HepG2 (cell line): ENCODE results near the gene RANBP17. TPM values are rescaled to one million over a fixed set of nuclear protein-coding genes. Genes with fewer than 3 reads are reported as not detected.

ENCODE experiments used
- ATAC-seq: fragments of 200-7000 bp; cut with Tn5 transposase; 3 replicates; pipeline ENCODE4 v1.9.1; 2020; ENCODE audit warnings: mild to moderate bottlenecking, moderate library complexity
- BruUV-seq: library from RNA; stranded (reverse); fragments of 400-500 nt; replicated peaks from 2 replicates; lab custom pipeline; 2021; lab: Mats Ljungman, UMichigan
- CTCF ChIA-PET: fragments of 300-600 bp; formaldehyde crosslinking; extraction: SDS; loops from one replicate; lab custom pipeline; 2021; ENCODE audit warnings: low total read pairs, inconsistent platforms, low intra/inter-chr PET ratio; lab: Yijun Ruan, JAX
- POLR2A ChIA-PET: fragments of 350-600 bp; sonication (Branson Sonifier 250); formaldehyde crosslinking; loops from one replicate; lab custom pipeline; 2020; ENCODE audit warnings: antibody characterized with exemption, inconsistent platforms; lab: Yijun Ruan, JAX
- DNase-seq: peaks from one replicate; pipeline ENCODE4 v3.0.0-alpha.2; 2015; ENCODE audit warnings: low spot score
- FAIRE-seq: peaks from 3 replicates; lab custom pipeline; 2011; peaks lifted over from hg19 to GRCh38; lab: Jason Lieb, UNC
- H2AFZ ChIP-seq: one replicate; pipeline ENCODE4 v1.6.1; 2011; ENCODE audit warnings: low read length, inconsistent platforms
- H3K27ac ChIP-seq: fragments of 300-600 bp; 3 replicates; pipeline ENCODE4 v1.8.0; 2011; ENCODE audit warnings: mixed run types, mild to moderate bottlenecking, mixed read lengths, low read length, inconsistent platforms; ENCODE audit not compliant: insufficient read depth; ENCODE audit errors: extremely low read length
- H3K27me3 ChIP-seq, 2 experiments: fragments of 200-600 bp in 1 of 2; 2 replicates in 1 of 2; 3 replicates in 1 of 2; pipeline versions ENCODE4 v1.6.0 to v1.8.0; 2011; ENCODE audit warnings: low read length in 2 of 2, mild to moderate bottlenecking in 2 of 2, moderate library complexity in 2 of 2, inconsistent platforms in 1 of 2; ENCODE audit not compliant: insufficient read depth in 2 of 2, control insufficient read depth in 1 of 2
- H3K36me3 ChIP-seq, 2 experiments: fragments of 200-600 bp in 1 of 2; replicated peaks in 1 of 2; 2 replicates in 1 of 2; 3 replicates in 1 of 2; pipeline versions ENCODE4 v1.5.1 to v1.8.0; 2011; ENCODE audit warnings: low read length in 2 of 2, inconsistent platforms in 1 of 2; ENCODE audit not compliant: insufficient read depth in 2 of 2, control insufficient read depth in 1 of 2
- H3K4me1 ChIP-seq: 2 replicates; pipeline ENCODE4 v1.5.1; 2012; ENCODE audit warnings: low read length, inconsistent platforms; ENCODE audit not compliant: insufficient read depth
- H3K4me2 ChIP-seq: 2 replicates; pipeline ENCODE4 v1.6.0; 2011; ENCODE audit warnings: low read depth, low read length, inconsistent platforms
- H3K4me3 ChIP-seq, 3 experiments: fragments of 200-600 bp in 1 of 3; sonication (generic), shearing (Covaris generic) in 1 of 3; replicated peaks in 1 of 3; 2 replicates each; pipeline ENCODE4 v1.5.1; 2011 to 2016; ENCODE audit warnings: low read length in 3 of 3, inconsistent platforms in 2 of 3, low read depth in 2 of 3, mild to moderate bottlenecking in 2 of 3, control low read depth in 1 of 3, mixed read lengths in 1 of 3; ENCODE audit not compliant: insufficient read depth in 1 of 3
- H3K79me2 ChIP-seq: one replicate; pipeline ENCODE4 v1.6.1; 2011; ENCODE audit warnings: low read length, inconsistent platforms; ENCODE audit not compliant: insufficient read depth
- H3K9ac ChIP-seq: 2 replicates; pipeline ENCODE4 v1.6.0; 2011; ENCODE audit warnings: mild to moderate bottlenecking, low read depth, low read length, inconsistent platforms; ENCODE audit not compliant: insufficient read depth
- H3K9me3 ChIP-seq: 2 replicates; pipeline ENCODE4 v1.5.1; 2012; ENCODE audit warnings: mild to moderate bottlenecking, low read length
- H4K20me1 ChIP-seq: 2 replicates; pipeline ENCODE4 v1.6.0; 2011; ENCODE audit warnings: inconsistent platforms, mild to moderate bottlenecking, low read length, moderate library complexity; ENCODE audit not compliant: insufficient read depth
- CBX1 ChIP-seq: IDR thresholded peaks from one replicate; pipeline ENCODE4 v1.6.1; 2016; ENCODE audit warnings: antibody characterized with exemption, low read depth
- CCAR2 ChIP-seq: fragments of 200-400 bp; formaldehyde crosslinking; optimal IDR thresholded peaks from 2 replicates; pipeline ENCODE3; 2018; ENCODE audit warnings: low read depth, mild to moderate bottlenecking, low read length, moderate library complexity
- HNRNPLL ChIP-seq: fragments of 200-400 bp; formaldehyde crosslinking; IDR thresholded peaks from 2 replicates; pipeline ENCODE4 v1.6.1; 2017; ENCODE audit warnings: mild to moderate bottlenecking, low read depth, low read length; ENCODE audit not compliant: poor library complexity, severe bottlenecking
- HOXA5 ChIP-seq: sonication (generic); formaldehyde crosslinking; IDR thresholded peaks from 2 replicates; pipeline ENCODE4 v1.4.0; 2020; ENCODE audit warnings: missing genetic modification reagents
- KLF11 ChIP-seq: IDR thresholded peaks from 2 replicates; pipeline ENCODE4 v1.6.1; 2016; ENCODE audit warnings: missing compliant biosample characterization
- NR2F1 ChIP-seq, 2 experiments: fragments of 450-650 bp in 1 of 2; formaldehyde crosslinking in 1 of 2; IDR thresholded peaks; 2 replicates each; pipeline versions ENCODE4 v1.5.0 to v1.6.1; 2016 to 2020; ENCODE audit warnings: mild to moderate bottlenecking in 1 of 2, missing compliant biosample characterization in 1 of 2, missing genetic modification reagents in 1 of 2, moderate library complexity in 1 of 2
- PAWR ChIP-seq: sonication (generic); formaldehyde crosslinking; IDR thresholded peaks from 2 replicates; pipeline ENCODE4 v1.4.0; 2020; ENCODE audit warnings: missing genetic modification reagents, mild to moderate bottlenecking, borderline replicate concordance
- RBM39 ChIP-seq: fragments of 200-400 bp; formaldehyde crosslinking; IDR thresholded peaks from one replicate; pipeline ENCODE4 v1.6.1; 2018; ENCODE audit warnings: antibody characterized with exemption, mild to moderate bottlenecking, low read depth, low read length; ENCODE audit not compliant: poor library complexity, severe bottlenecking
- WIZ ChIP-seq: sonication (generic); formaldehyde crosslinking; IDR thresholded peaks from 2 replicates; pipeline ENCODE4 v1.5.1; 2020; ENCODE audit warnings: mild to moderate bottlenecking, missing genetic modification reagents
- XBP1 ChIP-seq: sonication (generic); formaldehyde crosslinking; IDR thresholded peaks from 2 replicates; pipeline ENCODE4 v1.5.0; 2020; ENCODE audit warnings: missing genetic modification reagents
- ZNF143 ChIP-seq: sonication (generic); formaldehyde crosslinking; IDR thresholded peaks from 2 replicates; pipeline ENCODE4 v1.4.0; 2020; ENCODE audit warnings: missing genetic modification reagents
- ZNF646 ChIP-seq: sonication (generic); formaldehyde crosslinking; IDR thresholded peaks from 2 replicates; pipeline ENCODE4 v1.9.0; 2021; ENCODE audit warnings: mild to moderate bottlenecking, missing genetic modification reagents
- ZNF704 ChIP-seq: sonication (generic); formaldehyde crosslinking; IDR thresholded peaks from 2 replicates; pipeline ENCODE4 v1.8.1; 2023; ENCODE audit warnings: mild to moderate bottlenecking, inconsistent platforms, moderate library complexity, missing genetic modification reagents, borderline replicate concordance
- ZNF776 ChIP-seq: sonication (generic); formaldehyde crosslinking; IDR thresholded peaks from 2 replicates; pipeline ENCODE4 v1.4.0; 2020; ENCODE audit warnings: mild to moderate bottlenecking, missing genetic modification reagents
- ZNF782 ChIP-seq: sonication (generic); formaldehyde crosslinking; IDR thresholded peaks from 2 replicates; pipeline ENCODE4 v1.4.0; 2020; ENCODE audit warnings: missing genetic modification reagents, mild to moderate bottlenecking, borderline replicate concordance
- ZSCAN5A ChIP-seq: sonication (generic); formaldehyde crosslinking; IDR thresholded peaks from 2 replicates; pipeline ENCODE4 v1.8.0; 2022; ENCODE audit warnings: mild to moderate bottlenecking, missing genetic modification reagents, borderline replicate concordance
- WGBS: methylation state at CpG from one replicate; pipeline ENCODE4 v1.1.6; 2017; ENCODE audit warnings: low lambda C conversion rate; 5-methylcytosine and 5-hydroxymethylcytosine counted together
- in situ Hi-C: cut with HindIII; loops from 2 replicates; pipeline ENCODE4 v1.10.0; 2017; ENCODE audit warnings: low pct_unique_long_range_greater_than_20kb; ENCODE audit not compliant: extremely low pct_ligation_motif_present
- intact Hi-C: fragments of 100-400 bp; cut with micrococcal nuclease; formaldehyde crosslinking; loops from one replicate; pipeline ENCODE4 v1.10.0; 2022; ENCODE audit not compliant: unreplicated experiment
- polyA plus RNA-seq, 8 experiments: library from polyadenylated mRNA; depleted of rRNA in 3 of 8; stranded (reverse) in 7 of 8; unstranded in 1 of 8; fragments of >200 nt; fragmentation: Illumina TruSeq in 4 of 8; extraction: Trizol in 4 of 8; gene quantifications; 2 replicates each; pipeline versions ENCODE4 v1.2.1 to v1.2.3, GENCODE V29; 2011 to 2016; ENCODE audit warnings: low read depth in 4 of 8, missing spikeins in 1 of 8, mixed read lengths in 1 of 8; ENCODE audit not compliant: insufficient read depth in 1 of 8
- total RNA-seq, 5 experiments: library from RNA; depleted of rRNA; stranded (reverse); fragments of >200 nt; fragmentation: Illumina TruSeq; extraction: Trizol; gene quantifications; 2 replicates each; pipeline ENCODE4 v1.2.3, GENCODE V29; 2016; ENCODE audit warnings: low read depth in 1 of 5

Gene RANBP17
- total and polyA plus RNA-seq, 2 of the 13 experiments (the other 11 are each of a cell fraction or from before 2014, with no cell fraction given), result not detected

- Histone ChIP-seq H2AFZ (no peak overlapping the region), H3K36me3 (no peaks in the 10 kb centered on the region), H3K27ac (no peak overlapping the region), H3K9ac (no peak overlapping the region), H3K9me3 (no peaks in the 10 kb centered on the region), H3K27me3 (no peaks in the 10 kb centered on the region), H3K4me1 (no peaks in the 10 kb centered on the region), H3K79me2 (no peaks in the 10 kb centered on the region), H3K4me2 (no peak overlapping the region), H3K4me3 (no peak overlapping the region), H4K20me1 (no peaks in the 10 kb centered on the region)
- intact Hi-C loops (no loop called here), in situ Hi-C loops (no loop called here)
- WGBS, result 0% methylated on average over 1 of the region's 1 CpG
- ATAC-seq (no peak), FAIRE-seq (no peak), DNase-seq (no peak)
- POLR2A ChIA-PET, result no interaction called here
- BruUV-seq, result no TSS peak
- CTCF ChIA-PET, result no interaction called here
- TF ChIP-seq ZSCAN5A (CRISPR knock-in tag) (no peak), XBP1 (CRISPR knock-in tag) (no peak), NR2F1 (CRISPR knock-in tag; IDR thresholded peaks at IDR 0.05) (no peak), KLF11 (CRISPR knock-in tag) (no peak), ZNF776 (CRISPR knock-in tag) (no peak), HOXA5 (CRISPR knock-in tag) (no peak), HNRNPLL (no peak), ZNF646 (CRISPR knock-in tag) (no peak), WIZ (CRISPR knock-in tag) (no peak), ZNF704 (CRISPR knock-in tag) (no peak), ZNF143 (CRISPR knock-in tag) (no peak), ZNF782 (CRISPR knock-in tag) (no peak), CCAR2 (no peak), RBM39 (no peak), PAWR (CRISPR knock-in tag) (no peak), CBX1 (no peak)
Observed at GRCh38 chr5:171258737-171259415, 397.1 kb downstream of the RANBP17 start.
